Measurements from ENCODE around the gene DNASE1L2.
"Not testable (repeated sequence)": the region's sequence is repeated elsewhere in the genome, so short reads cannot be mapped to it uniquely, and the experiment has no call there.

Gene DNASE1L2

GRCh38 chr16:2256531-2257140, 20.4 kb downstream of the DNASE1L2 start:
- no peak overlapping the region for H3K4me3 ChIP-seq (ENCODE audit: low read depth, low read length)
- in situ Hi-C loops (cut with HindIII; ENCODE audit: low sequenced_read_pairs): no loop called here
- no peak for TF ChIP-seq CTCF (IDR thresholded peaks at IDR 0.05; ENCODE audit: low read depth, low read length)
- no peak for DNase-seq (ENCODE audit: low read depth, low spot score)

GRCh38 chr16:2257726-2258125, 21.5 kb downstream of the DNASE1L2 start:
- TF ChIP-seq CTCF (IDR thresholded peaks at IDR 0.05; ENCODE audit: low read depth, low read length): no peak
- in situ Hi-C loops (cut with HindIII; ENCODE audit: low sequenced_read_pairs): no loop called here
- H3K4me3 ChIP-seq (ENCODE audit: low read depth, low read length): no peak overlapping the region
- DNase-seq (ENCODE audit: low read depth, low spot score): no peak

GRCh38 chr16:2258530-2258929, 22.3 kb downstream of the DNASE1L2 start:
- H3K4me3 ChIP-seq (ENCODE audit: low read depth, low read length); in situ Hi-C loops (cut with HindIII; ENCODE audit: low sequenced_read_pairs); DNase-seq (ENCODE audit: low read depth, low spot score): not testable (repeated sequence)

GRCh38 chr16:2260250-2260649, 24.0 kb downstream of the DNASE1L2 start:
- TF ChIP-seq CTCF (IDR thresholded peaks at IDR 0.05; ENCODE audit: low read depth, low read length): no peak
- no peak for DNase-seq (ENCODE audit: low read depth, low spot score)
- in situ Hi-C loops (cut with HindIII; ENCODE audit: low sequenced_read_pairs): no loop called here
- no peak overlapping the region for H3K4me3 ChIP-seq (ENCODE audit: low read depth, low read length)

- in situ Hi-C loops (cut with HindIII; ENCODE audit: low sequenced_read_pairs); DNase-seq (ENCODE audit: low read depth, low spot score); H3K4me3 ChIP-seq (ENCODE audit: low read depth, low read length): not testable (repeated sequence)
Observed at GRCh38 chr16:2263026-2263425, 26.8 kb downstream of the DNASE1L2 start.

GRCh38 chr16:2266887-2267286, 30.6 kb downstream of the DNASE1L2 start:
- in situ Hi-C loops (cut with HindIII; ENCODE audit: low sequenced_read_pairs): not testable (repeated sequence)
- peak overlapping the region; percentile 78 for H3K4me3 ChIP-seq (ENCODE audit: low read depth, low read length)
- DNase-seq (ENCODE audit: low read depth, low spot score): peak; percentile 33

GRCh38 chr16:2267505-2267912, 31.3 kb downstream of the DNASE1L2 start:
- DNase-seq (ENCODE audit: low read depth, low spot score); in situ Hi-C loops (cut with HindIII; ENCODE audit: low sequenced_read_pairs): not testable (repeated sequence)
- peak overlapping the region; percentile 78 for H3K4me3 ChIP-seq (ENCODE audit: low read depth, low read length)

GRCh38 chr16:2267913-2268666, 31.8 kb downstream of the DNASE1L2 start, which contains the start of gene RNPS1:
Gene RNPS1, minus strand, starts transcription at chr16:2268126. Its CDS starts 3,483 bp downstream, at chr16:2264643.
- DNase-seq (ENCODE audit: low read depth, low spot score): peak; percentile 98
- H3K4me3 ChIP-seq (ENCODE audit: low read depth, low read length): peak within 1 kb of the TSS; percentile 78
- in situ Hi-C loops (cut with HindIII; ENCODE audit: low sequenced_read_pairs): no loop called here
- no peak for TF ChIP-seq CTCF (IDR thresholded peaks at IDR 0.05; ENCODE audit: low read depth, low read length)
